HG03469 (cell line): ENCODE results near the gene RRN3.
"Not testable (repeated sequence)": the region's sequence is repeated elsewhere in the genome, so short reads cannot be mapped to it uniquely, and the experiment has no call there.

Experiments
- ATAC-seq: cut with Tn5 transposase; IDR thresholded peaks from one replicate; pipeline ENCODE4 v1.9.1; 2021; ENCODE audit warnings: mild to moderate bottlenecking, moderate library complexity, moderate number of reproducible peaks; ENCODE audit not compliant: unreplicated experiment

The RRN3 gene

GRCh38 chr16:15093955-15094827 lies at the start of gene RRN3:
Gene RRN3 (minus strand): TSS chr16:15094272. CDS start chr16:15094233, 39 bp downstream.
- ATAC-seq = peak; percentile 95

GRCh38 chr16:15143601-15144091 lies 49.6 kb upstream of the RRN3 start:
- ATAC-seq = not testable (repeated sequence)

- not testable (repeated sequence) for ATAC-seq
Observed at GRCh38 chr16:15142891-15143600, 49.0 kb upstream of the RRN3 start.

GRCh38 chr16:15142107-15142890 lies 48.2 kb upstream of the RRN3 start:
- not testable (repeated sequence) for ATAC-seq

- ATAC-seq = no peak
Observed at GRCh38 chr16:15141586-15141985, 47.5 kb upstream of the RRN3 start.

GRCh38 chr16:15140444-15141365 lies 46.6 kb upstream of the RRN3 start:
- not testable (repeated sequence) for ATAC-seq

GRCh38 chr16:15137514-15137913 lies 43.4 kb upstream of the RRN3 start:
- ATAC-seq = not testable (repeated sequence)

- ATAC-seq = not testable (repeated sequence)
Observed at GRCh38 chr16:15135483-15136360, 41.6 kb upstream of the RRN3 start.

- not testable (repeated sequence) for ATAC-seq
Observed at GRCh38 chr16:15134752-15135482, 40.8 kb upstream of the RRN3 start.

GRCh38 chr16:15133554-15133953 lies 39.5 kb upstream of the RRN3 start:
- ATAC-seq = not testable (repeated sequence)

- ATAC-seq = not testable (repeated sequence)
Observed at GRCh38 chr16:15132719-15133428, 38.8 kb upstream of the RRN3 start.

- ATAC-seq = not testable (repeated sequence)
Observed at GRCh38 chr16:15130943-15131700, 37.0 kb upstream of the RRN3 start.

- not testable (repeated sequence) for ATAC-seq
Observed at GRCh38 chr16:15130256-15130932, 36.3 kb upstream of the RRN3 start.

GRCh38 chr16:15127641-15128425 lies 33.8 kb upstream of the RRN3 start:
- ATAC-seq = not testable (repeated sequence)

- not testable (repeated sequence) for ATAC-seq
Observed at GRCh38 chr16:15100372-15100987, 6.4 kb upstream of the RRN3 start.
